HG02884 (cell line): ENCODE results near the gene PHYHD1.
"Not testable (repeated sequence)": the region's sequence is repeated elsewhere in the genome, so short reads cannot be mapped to it uniquely, and the experiment has no call there.

Source experiments
- ATAC-seq: cut with Tn5 transposase; IDR thresholded peaks from one replicate; pipeline ENCODE4 v1.9.1; 2021; ENCODE audit warnings: mild to moderate bottlenecking, moderate library complexity; ENCODE audit not compliant: unreplicated experiment

PHYHD1 gene

DNA sequence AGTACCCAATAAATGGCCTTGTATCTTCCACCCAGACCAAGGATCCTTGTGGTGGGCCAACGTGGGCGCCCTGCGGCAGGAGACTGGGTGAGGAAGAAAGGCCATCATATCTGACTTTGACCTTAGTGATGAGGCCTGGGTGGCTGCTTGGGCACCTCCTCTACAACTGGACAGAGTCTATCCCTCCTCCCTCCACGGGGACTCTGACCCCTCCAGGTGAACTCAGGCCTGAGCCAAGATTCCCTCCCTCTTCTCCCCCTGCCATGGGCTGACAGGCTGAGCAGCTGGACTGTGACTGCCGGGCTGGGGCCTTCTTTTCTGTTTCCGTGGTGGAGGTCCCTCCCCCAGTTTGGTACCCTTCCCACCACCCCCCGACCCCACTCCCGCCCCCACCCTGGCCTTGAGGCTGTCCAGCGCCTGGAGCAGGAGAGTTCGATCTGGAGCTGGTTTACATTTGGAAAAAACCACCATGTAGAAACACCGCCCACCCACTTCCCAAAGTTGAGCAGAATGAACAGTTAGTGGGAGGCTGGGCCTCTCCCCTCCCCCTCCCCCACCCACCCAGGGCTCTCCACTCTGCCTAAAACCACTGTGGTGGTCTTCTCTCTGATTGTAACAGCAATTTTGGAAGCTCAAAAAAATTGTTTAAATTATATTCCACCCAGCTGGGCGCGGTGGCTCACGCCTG lies 1.2 kb upstream of the PHYHD1 start:
- ATAC-seq, result no peak

DNA sequence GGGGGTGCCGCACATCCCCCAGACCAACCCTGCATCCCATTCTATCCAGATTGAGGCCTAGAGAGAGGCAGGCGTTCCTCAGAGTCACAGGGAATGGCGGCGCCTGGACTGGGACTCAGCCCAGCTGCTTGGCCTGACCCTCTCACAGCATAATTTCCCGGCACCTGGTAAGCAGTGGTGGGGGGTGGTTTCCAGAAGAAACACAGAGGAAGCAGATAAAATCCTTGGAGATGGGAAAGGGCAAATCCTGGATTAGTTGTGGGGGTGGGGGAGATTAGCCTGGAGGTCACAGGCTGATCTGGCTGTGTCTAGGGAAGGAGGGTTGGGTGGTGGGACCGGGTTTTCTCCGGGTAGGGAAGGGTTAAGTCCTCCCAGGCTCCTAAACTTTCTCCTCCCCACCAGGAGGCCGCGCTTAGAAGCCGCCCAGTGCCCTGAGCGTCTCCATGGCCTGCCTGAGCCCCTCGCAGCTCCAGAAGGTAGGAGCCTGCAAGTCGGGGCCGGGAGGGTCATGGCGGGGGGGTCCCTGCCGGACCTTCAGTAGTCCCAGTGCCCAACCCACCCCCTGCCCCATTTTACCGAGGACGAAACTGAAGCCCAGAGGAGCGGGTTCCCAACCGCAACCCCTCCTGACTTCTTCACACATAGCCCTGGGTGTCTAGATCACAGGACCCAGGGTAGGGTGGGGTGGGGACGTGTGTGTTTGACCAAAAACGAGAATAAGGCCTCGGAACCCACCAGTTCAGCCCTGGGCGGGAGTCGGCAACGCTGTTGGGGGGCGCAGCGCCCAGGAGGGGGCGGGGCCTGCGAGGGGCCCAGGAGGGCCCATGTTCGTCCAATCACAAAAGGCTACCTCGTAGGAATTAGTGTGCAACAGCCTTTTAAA lies 1.3 kb downstream of the PHYHD1 start:
- ATAC-seq, result no peak

DNA sequence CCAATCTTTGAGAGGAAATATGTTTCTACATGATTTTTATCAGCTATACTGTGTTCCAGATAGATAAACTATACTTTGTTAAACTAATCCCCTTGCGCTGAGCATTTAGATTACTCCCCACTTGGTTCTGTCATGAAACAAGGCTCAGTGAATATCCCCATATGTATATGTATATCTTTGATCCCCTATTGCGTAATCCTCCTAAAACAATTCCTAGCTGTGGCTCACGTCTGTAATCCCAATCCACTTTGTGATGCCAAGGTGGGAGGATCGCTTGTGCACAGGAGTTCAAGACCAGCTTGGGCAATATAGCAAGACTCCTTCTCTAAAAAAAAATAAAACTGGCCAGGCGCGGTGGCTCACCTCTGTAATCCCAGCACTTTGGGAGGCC lies 2.7 kb downstream of the PHYHD1 start:
- ATAC-seq, result no peak

DNA sequence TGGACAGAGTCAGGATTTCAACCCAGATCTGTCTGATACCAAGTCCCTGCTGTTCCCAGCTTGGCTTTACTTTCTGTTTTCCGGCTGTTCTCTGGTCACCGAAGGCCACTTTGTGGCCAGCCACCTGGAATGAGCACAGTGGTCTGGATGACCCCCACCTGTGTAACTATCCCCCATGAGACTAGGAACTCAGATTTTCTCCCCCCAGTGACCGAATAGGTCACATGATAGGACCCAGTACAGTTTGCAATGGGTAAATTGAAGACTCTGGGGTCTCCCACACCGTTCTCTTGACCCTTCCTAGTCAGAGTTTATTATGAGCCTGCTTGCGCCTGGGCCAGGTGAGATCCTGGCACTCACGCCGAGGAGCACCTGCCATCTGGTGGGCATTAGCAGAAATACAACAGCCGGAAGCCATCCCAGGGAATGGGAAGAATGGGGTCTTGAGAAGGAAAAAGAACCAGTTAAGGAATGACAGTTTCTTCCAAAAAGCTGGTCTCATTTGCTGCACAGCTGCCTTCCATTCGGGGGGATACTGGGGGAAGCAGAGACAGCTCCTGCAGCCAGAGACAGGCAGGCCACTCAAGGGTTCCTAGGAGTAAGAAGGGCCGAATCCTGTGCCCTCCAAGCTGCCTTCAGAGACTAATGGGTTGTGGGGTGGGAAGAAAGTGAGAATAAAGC lies 7.1 kb downstream of the PHYHD1 start:
- no peak for ATAC-seq

DNA sequence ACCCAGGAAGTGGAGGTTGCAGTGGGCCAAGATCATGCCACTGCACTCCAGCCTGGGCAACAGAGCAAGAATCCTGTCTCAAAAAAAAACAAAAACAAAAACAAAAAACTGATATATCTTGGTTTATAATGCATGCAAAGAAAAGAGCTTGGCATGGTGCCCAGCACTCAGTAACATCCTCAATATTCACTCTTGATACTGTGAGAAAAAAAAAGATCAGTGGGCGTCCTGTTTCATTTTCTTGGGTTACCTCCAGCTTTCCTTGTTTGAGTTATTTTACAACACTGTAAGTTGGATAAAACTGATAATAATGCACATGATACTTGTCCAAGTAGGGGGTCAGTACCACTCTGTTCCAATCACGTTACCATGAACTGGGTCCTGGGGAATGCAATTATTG lies 7.8 kb downstream of the PHYHD1 start:
- no peak for ATAC-seq

DNA sequence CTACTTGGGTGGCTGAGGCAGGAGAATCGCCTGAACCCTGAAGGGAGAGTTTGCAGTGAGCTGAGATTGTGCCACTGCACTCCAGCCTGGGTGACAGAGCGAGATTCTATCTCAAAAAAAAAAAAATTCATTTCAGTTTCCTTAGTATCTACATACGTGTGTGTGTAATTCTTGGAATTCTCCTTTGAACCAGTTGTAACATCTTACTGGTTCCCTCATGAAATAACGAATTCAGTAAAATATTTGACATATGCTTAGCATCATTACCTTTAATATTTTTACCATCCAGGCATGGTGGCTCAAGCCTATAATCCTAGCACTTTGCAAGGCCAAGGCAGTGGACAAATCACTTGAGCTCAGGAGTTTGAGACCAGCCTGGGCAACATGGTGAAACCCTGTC lies 8.8 kb downstream of the PHYHD1 start:
- ATAC-seq, result no peak

DNA sequence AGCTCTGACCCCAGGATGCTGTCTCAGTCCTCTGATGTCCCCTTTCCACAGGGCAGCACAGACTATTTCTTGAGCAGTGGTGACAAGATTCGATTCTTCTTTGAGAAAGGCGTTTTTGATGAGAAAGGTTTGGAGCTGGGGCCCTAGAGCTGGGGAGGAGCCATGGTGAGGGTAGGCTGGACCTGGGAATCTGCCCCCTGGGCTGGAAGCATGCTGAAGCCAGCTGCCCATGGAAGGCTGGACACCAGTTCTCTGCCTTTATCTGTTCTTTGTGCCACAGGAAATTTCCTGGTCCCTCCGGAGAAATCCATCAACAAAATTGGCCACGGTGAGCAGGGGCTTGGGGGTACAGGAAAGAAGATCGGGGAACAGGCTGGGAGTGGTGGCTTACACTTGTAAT lies 12.9 kb downstream of the PHYHD1 start:
- ATAC-seq, result no peak

DNA sequence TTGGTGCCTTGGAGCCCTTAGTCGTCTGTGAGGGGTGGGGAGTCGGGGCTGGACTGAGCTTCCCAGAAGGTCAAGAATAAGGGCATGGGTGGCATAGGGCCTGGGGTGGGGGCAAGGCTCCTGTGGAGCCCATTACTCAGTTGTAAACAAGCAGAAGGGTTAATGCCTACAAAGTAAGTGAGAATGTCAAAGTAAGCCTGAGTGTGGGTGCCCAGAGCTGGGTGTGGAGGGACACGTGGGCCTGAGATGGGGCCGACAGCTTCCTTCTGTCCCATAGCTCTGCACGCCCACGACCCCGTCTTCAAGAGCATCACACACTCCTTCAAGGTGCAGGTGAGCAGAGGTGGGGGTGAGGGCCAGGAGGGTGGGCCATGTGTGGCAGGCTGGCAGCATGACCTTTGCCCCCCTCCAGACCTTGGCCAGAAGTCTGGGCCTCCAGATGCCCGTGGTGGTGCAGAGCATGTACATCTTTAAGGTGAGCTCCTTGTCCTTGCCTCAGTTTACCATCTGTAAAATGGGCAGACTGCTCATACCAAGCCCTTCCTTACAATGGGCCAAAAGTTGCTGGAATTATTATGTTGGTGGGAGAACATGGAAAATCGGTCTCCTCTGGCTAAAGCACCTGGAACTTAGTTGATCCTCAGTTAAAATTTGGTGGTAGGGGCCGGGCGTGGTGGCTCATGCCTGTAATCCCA lies 15.5 kb downstream of the PHYHD1 start:
- no peak for ATAC-seq

DNA sequence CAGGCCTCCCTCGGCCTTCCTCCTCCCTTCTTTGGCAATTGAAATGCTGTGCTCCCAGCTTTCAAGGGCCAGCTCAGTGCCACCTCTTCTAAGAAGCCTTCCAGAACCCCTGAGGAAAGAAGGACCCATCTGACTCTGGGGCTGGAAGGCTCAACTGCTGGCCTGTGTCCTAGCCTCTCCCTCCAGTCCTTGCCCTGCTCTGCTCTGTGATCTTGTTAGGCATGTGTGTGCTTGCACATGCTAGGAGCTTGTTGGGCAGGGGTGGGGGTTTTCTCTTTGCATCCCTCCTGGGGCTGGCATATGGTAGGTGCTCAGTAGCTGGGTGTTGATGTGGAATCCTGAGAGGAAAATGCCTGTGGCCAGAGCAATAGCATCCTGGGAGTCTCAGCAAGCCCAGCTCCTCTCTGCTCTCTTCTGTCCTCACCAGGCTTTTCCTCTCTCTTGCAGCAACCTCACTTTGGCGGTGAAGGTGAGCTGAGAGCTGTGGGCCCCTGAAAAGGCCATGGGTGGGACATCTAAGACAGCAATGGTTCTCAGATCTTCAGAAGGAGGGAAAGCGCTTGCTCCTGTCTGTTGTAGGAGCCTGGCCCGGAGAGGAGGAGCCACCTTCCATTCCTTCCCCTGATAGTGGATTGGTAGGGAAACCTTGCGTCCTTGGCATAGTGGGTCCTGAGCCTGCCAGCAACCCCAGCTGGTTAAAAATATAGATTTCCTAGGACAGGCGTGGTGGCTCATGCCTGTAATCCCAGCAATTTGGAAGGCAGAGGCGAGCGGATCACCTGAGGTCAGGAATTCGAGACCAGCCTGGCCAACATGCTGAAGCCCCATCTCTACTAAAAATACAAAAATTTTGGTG lies 16.8 kb downstream of the PHYHD1 start:
- no peak for ATAC-seq

DNA sequence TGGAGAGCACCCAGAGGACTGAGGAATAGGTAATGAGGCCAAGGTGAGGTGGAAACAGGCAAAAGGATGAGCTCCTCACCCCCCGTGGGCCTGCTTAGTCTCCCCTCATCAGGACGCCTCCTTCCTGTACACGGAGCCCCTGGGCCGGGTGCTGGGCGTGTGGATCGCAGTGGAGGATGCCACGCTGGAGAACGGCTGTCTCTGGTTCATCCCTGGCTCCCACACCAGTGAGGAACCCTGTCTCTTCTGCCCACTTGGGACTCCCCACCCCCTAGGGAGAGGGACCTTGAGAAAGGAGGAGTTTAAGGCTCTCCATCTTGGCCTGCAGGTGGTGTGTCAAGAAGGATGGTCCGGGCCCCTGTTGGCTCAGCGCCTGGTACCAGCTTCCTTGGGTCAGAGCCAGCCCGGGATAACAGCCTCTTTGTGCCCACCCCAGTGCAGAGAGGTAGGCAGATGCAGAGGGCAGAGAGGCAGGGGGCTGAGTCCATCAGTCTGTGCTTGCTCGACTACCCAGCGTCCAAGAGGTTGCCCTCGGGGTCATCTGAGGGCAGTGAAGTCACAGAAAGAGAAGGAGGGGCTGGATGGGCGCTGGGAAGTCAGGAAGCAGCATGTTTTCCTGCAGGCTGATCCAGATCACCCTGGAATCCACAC lies 19.6 kb downstream of the PHYHD1 start:
- ATAC-seq, result no peak

DNA sequence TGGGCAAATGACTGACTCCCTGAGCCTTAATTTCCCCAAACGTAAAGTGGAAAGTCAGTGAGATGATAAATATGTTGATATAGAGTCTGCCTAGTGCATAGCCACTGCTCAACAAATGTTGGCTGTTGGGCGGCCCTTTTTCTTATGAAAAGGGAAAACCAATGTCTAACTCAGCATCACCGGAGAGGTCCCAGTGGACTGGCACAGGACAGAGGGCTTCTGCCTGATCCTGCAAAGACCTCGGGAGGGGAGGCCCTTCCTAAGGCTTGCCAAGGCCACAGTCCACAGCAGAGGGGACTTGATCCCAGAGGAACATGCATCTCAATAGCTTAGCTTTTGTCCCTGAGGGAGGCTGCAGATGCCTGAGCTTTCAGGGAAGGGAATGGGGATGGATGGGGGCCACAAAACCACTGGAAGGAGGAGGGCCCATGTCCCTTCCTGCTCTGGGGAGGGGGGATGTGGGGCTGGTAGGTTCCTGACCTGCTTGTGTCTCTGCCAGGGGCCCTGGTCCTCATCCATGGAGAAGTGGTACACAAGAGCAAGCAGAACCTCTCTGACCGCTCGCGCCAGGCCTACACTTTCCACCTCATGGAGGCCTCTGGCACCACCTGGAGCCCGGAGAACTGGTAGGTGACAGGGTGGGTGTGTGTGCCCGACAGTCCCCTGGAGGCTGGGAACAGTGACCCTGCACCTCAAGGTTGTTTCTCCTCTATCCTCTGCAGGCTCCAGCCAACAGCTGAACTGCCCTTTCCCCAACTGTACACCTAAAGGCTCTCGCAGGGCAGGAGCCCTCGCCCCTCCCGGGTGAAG lies 20.4 kb downstream of the PHYHD1 start:
- no peak for ATAC-seq

DNA sequence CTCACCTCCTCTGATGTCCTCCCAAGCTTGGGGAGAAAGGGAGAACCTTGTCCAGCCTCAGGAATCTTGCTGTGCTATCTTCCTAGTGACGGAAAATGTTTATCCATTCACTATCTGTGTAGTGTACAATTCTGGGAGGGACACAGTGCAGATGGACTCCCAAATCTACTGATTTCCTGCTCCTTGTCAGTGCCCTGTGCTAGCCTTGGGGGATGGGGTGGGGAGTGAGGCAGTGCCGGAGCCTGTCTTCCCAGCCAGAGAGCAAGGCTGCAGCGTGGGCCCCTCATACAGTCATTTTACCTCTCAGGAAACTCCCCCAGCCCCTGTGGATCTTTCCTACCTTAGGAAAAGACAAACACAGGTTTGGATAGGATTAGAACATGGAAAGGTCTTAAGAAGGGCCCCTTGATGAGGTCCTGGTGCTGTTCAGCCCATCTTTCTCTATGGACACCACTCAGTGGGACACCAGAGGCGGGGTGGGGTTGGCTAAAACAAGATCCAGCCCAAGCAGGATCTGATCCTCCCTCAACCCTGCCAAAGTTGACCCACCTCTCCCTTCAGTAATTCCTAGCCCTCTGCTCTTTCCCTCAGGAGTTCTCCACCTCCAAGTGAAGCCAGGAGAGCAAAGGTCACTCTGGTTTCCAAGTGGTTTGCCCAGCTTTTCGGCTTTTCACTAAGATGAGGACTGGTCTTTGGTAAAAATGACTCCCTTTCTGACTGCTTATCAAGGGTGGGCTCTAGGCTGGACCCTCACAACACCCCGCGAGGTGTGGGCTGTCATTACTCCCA lies 23.2 kb downstream of the PHYHD1 start:
- no peak for ATAC-seq

DNA sequence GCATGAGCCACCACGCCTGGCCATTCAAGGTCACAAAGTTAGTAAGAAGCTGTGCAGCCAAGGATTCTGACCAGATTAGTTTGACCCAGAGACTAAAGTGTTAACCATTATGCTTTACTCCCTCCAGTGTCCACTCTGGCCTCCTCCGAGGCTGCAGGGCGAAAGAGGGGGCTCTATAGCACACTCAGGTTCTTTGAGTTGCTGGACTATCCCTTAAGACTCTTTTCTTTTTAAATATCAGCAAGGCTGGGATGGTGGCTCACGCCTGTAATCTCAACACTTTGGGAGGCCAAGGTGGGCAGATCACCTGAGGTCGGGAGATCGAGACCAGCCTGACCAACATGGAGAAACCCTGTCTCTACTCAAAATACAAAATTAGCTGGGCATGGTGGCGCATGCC lies 24.2 kb downstream of the PHYHD1 start:
- not testable (repeated sequence) for ATAC-seq

DNA sequence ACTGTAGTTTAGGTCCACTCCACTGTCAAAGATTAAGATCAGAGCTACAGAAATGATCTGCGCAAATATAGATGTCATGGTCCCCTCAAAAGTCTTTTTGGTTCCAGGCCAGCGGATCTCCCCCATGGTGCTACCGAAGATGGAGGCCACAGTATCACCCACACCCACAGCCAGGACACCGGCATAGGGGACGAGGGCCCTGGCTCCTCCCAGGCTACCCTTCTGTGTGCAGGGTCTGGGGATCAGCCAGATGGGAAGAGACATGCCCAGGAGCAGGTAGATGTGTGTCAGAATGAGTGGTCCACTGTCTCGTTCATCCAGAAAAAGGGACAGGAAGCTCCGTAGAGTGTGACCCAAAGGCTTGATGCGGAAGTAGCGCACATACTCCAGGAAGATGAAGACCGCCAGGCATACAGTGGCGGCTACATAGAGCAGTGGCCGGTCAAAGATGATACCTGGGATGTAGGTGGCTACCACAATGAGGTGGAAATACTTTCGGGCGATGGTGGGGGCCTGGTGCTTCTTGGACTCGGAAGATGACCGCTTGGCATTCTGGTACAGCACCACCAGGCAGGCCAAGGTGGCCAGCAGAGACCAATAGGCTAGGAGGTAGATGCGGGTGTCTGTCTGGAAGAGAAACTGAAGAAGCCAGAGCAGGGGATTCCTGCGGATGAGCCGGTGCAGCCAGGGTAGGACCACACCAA lies 25.2 kb downstream of the PHYHD1 start:
- no peak for ATAC-seq

DNA sequence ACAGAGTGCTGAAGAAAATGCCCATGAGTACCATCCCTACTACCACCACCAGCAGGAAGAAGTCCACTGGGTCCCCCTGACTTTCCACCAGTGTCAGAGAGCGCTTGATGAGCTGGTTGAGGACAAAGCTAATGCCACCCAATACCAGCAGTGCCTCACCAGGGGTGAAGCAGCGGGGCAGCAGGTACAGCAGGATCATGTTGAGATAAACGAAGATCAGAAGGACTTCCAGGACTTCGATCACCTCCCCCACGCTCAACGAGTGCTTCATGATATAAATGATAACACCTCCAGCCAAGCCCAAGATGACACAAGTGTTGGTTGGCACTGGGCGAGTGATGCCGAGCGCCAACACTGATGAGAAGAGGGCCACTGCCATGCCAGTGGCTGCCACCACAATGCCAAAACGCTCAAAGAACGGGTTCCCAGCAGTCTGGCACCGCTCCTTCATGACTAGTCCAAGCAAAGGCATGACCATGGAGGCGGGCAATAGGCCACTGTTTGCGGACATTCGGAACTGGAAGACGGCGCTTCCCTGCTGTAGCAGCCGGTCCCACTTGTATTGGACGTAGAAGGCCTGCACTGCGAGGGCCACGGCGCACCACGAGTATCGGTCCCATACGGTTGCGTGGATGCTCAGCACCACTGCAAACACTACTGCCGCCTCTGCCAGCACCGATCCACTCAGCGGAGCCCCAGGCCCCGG lies 25.9 kb downstream of the PHYHD1 start:
- ATAC-seq, result no peak

DNA sequence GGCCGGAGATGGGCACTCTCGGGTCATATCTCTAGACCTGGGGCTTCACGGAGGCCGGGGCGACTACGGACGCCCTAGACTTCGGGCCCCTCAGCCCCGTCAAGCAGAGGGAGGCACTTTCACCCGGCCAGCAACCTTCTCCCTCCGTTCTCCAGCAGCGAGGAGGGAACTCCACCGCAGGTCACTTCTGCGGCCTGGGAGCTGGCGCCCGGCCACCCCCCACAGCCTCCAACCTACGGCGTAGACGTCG lies 26.4 kb downstream of the PHYHD1 start:
- ATAC-seq, result peak; percentile 32
